ENCODE measurements around the gene DDX39A.
"Not testable (repeated sequence)": the region's sequence is repeated elsewhere in the genome, so short reads cannot be mapped to it uniquely, and the experiment has no call there.

DDX39A gene

DNA sequence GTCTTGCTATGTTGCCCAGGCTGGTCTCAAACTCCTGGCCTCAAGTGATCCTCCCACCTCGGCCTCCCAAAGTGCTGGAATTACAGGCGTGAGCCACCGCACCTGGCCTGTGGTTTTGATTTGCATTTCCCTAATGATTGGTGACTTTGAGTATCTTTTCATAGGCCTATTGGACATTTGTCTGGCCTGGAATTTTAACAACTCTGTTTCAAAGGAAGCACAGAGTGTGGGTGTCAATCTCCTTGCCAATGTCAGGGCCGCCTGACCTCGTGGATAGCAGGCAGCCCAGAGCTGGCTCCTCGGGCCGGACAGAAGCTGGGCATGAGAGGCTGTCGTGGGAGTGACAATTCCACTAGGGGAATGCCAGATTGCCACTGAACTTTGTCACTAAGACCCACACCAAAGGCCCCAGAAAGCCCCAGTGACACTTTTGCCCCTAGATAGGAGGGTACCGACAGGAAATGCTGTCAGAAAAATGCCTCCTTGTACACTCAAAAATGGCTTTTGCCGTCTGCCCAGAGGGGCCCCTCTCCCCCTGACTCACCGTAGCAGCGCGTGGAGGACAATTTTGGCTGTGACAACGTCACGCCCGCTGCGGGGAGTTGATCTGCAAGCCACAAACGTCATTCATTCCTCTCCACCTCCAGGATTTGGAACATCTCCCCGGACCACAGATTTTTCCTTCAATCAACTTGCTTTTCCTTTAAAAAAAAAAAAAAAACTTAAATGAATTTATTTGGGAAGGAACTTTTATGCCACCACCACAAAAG is 49.6 kb downstream of the DDX39A start:
- in situ Hi-C loops (cut with HindIII; ENCODE audit: low sequenced_read_pairs): no loop called here

DNA sequence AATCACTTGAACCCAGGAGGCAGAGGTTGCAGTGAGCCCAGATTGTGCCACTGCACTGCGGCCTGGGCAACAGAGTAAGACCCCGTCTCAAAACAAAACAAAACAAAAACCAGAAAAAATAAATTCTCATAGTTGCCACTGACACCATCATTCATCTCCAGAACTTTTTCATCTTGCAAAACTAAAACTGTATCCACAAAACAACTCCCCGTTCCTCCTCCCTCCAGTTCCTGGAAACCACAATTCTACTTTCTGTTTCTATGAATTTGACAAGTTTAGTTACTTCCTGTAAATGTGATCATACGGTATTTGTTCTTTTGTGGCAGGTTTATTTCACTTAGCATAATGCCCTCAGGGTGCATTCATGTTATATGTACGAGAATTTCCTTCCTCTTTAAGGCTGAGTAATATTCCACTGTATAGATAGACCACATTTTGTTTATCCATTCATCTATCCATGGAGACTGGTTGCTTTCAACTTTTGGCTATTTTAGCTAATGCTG is 51.1 kb downstream of the DDX39A start:
- in situ Hi-C loops (cut with HindIII; ENCODE audit: low sequenced_read_pairs): no loop called here

DNA sequence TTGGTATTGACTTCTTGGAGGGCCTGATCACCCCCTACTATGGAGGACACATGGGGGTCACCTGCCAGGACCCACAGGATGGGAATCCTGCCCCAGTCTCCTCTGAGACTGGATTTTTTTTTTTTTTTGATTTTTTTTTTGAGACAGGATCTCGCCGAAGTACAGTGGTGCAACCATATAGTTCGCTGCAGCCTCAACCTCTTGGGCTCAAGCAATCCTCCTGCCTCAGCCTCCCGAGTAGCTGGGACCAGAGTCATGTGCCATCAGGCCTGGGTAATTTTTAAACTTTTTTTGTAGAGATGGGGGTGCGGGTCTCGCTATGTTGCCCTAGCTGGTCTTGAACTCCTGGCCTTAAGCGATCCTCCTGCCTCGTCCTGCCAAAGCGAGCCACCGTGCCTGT is 52.1 kb downstream of the DDX39A start:
- in situ Hi-C loops (cut with HindIII; ENCODE audit: low sequenced_read_pairs): no loop called here

DNA sequence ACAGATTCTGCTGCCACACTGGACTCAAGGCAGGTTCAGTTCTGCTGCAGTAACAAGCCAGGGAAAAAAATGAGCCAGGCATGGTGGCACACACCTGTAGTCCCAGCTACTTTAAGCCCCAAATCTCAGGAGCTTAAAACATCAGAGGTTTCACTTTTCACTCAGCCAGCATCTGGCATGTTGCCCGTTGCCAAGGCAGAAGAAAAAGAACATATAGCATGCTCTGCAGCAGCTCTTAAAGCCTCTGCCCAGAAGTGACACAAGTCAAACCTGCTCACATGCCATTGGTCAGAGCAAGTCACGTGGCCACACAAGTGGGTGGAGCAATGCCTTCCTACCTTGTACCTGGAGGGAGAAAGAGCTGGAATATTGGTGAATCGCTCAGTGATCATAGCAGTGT is 52.6 kb downstream of the DDX39A start:
- in situ Hi-C loops (cut with HindIII; ENCODE audit: low sequenced_read_pairs): no loop called here

DNA sequence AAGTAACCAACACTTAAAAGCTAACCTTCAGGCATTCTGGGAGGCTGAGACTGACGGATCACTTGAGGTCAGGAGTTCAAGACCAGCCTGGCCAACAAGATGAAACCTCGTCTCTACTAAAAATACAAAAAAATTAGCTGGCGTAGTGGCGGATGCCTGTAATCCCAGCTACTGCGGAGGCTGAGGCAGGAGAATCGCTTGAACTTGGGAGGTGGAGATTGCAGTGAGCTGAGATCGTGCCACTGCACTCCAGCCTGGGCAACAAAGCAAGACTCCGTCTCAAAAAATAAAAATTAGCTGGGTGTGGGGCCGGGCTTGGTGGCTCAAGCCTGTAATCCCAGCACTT is 55.1 kb downstream of the DDX39A start:
- in situ Hi-C loops (cut with HindIII; ENCODE audit: low sequenced_read_pairs): not testable (repeated sequence)

DNA sequence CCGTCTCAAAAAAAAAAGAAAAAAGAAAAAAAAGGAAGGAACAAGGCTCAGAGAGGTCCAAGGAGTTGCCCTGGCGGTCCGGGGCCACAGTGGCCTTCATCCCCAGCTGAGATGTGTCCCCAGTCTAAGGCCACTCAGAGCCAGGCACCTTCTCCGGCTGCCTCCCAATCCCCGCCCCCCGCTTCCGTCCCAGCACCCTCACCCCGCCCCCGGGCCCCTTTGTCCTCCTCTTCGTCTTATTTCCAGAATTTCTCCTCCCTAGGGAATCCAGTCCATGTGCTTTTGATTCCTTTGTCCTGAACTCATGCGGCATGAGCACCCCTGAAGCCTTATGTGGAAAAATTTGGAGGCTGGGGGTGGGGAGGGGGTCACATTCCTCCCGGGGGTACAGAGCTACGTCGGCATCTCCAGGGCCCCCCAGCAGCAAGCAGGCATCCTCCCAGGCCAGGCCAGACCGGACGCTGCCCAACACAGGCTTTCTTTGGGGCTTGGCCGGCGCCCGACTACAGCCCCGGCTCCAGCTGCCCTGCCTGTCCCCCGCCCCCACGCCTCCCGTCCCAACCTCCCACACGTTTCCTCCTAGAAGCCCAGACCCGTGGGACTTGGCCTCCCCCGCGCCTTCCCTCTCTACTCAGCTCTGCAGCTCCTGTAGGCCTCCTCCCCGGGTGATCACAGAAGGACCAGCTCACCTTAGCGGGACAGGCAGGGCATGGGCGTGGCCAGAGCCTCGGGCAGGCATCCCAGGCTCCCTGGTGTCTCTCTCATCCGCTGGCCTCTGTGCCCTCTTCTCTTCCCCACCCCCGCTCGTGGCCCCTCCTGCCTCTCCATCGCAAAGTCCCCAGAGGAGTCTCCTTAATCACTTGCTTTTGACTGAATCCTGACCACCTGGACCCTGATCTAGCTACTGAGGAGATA is 55.7 kb downstream of the DDX39A start:
- in situ Hi-C loops (cut with HindIII; ENCODE audit: low sequenced_read_pairs): no loop called here

DNA sequence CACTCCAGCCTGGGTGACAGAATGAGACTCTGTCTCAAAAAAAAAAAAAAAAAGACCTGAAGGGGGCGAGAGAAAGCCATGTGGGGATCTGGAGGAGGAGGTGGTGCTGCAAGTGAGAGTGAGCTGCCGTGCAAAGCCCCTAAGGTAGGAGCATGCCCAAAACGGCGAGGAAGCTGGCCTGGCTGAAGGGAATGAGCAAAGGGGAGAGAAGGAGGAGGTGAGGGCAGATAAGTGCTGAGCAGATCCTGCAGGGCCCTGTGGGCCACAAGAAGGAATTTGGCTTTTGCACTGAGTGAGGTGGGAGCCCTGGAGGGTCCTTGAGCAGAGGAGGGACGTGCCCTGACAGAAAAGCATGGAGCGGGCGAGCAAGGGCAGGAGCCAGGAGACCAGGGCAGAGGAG is 57.3 kb downstream of the DDX39A start:
- in situ Hi-C loops (cut with HindIII; ENCODE audit: low sequenced_read_pairs): no loop called here

Measured in endothelial cell of hepatic sinusoid (primary cell).